HepG2 (cell line): Measurements from ENCODE around the gene ZNF30. TPM values are rescaled to one million over a fixed set of nuclear protein-coding genes. Genes with fewer than 3 reads are reported as not detected.

Experiments
- ARNT2 ChIP-seq: sonication (generic); formaldehyde crosslinking; IDR thresholded peaks from 2 replicates; pipeline ENCODE4 v1.8.0; 2022; ENCODE audit warnings: mild to moderate bottlenecking, low read depth, missing genetic modification reagents, moderate library complexity
- ATF6 ChIP-seq: sonication (generic); formaldehyde crosslinking; conservative IDR thresholded peaks from 2 replicates; pipeline ENCODE4 v1.4.0; 2020; ENCODE audit warnings: missing genetic modification reagents
- GMEB2 ChIP-seq: IDR thresholded peaks from 2 replicates; pipeline ENCODE4 v1.6.1; 2016; ENCODE audit warnings: missing biosample characterization, missing genetic modification reagents, low read depth
- IKZF4 ChIP-seq: sonication (generic); formaldehyde crosslinking; IDR thresholded peaks from 2 replicates; pipeline ENCODE4 v1.5.1; 2020; ENCODE audit warnings: borderline replicate concordance, mild to moderate bottlenecking, low read depth, missing genetic modification reagents; ENCODE audit errors: not compliant biosample characterization
- ISX ChIP-seq: sonication (generic); formaldehyde crosslinking; conservative IDR thresholded peaks from 2 replicates; pipeline ENCODE4 v1.5.0; 2020; ENCODE audit warnings: missing genetic modification reagents
- LRRFIP1 ChIP-seq: sonication (generic); formaldehyde crosslinking; conservative IDR thresholded peaks from 2 replicates; pipeline ENCODE4 v1.4.0; 2020; ENCODE audit warnings: missing genetic modification reagents
- MXD1 ChIP-seq: sonication (generic); formaldehyde crosslinking; IDR thresholded peaks from 2 replicates; pipeline ENCODE4 v1.4.0; 2020; ENCODE audit warnings: mild to moderate bottlenecking, missing genetic modification reagents
- NCOA2 ChIP-seq: sonication (generic); formaldehyde crosslinking; IDR thresholded peaks from 2 replicates; pipeline ENCODE4 v1.8.0; 2022; ENCODE audit warnings: inconsistent platforms
- NFE2L1 ChIP-seq: sonication (generic); formaldehyde crosslinking; IDR thresholded peaks from 2 replicates; pipeline ENCODE4 v1.4.0; 2020; ENCODE audit warnings: missing genetic modification reagents, mild to moderate bottlenecking, borderline replicate concordance
- ONECUT2 ChIP-seq: sonication (generic); formaldehyde crosslinking; IDR thresholded peaks from 2 replicates; pipeline ENCODE4 v1.4.0; 2020; ENCODE audit warnings: missing genetic modification reagents
- PCBP2 ChIP-seq: fragments of 200-400 bp; formaldehyde crosslinking; optimal IDR thresholded peaks from 2 replicates; pipeline ENCODE3; 2018; ENCODE audit warnings: low read length, low read depth; ENCODE audit not compliant: poor library complexity, severe bottlenecking
- PHF8 ChIP-seq: sonication (generic); formaldehyde crosslinking; IDR thresholded peaks from 2 replicates; pipeline ENCODE4 v1.5.0; 2020; ENCODE audit warnings: missing genetic modification reagents
- RAD21 ChIP-seq: fragments of 450-650 bp; formaldehyde crosslinking; IDR thresholded peaks from 2 replicates; pipeline ENCODE4 v1.5.0; 2020; ENCODE audit warnings: mild to moderate bottlenecking
- REPIN1 ChIP-seq: sonication (generic); formaldehyde crosslinking; IDR thresholded peaks from 2 replicates; pipeline ENCODE4 v1.8.0; 2022; ENCODE audit warnings: missing genetic modification reagents, low read depth, mild to moderate bottlenecking, borderline replicate concordance
- SMAD1 ChIP-seq: sonication (generic); formaldehyde crosslinking; IDR thresholded peaks from 2 replicates; pipeline ENCODE4 v1.4.0; 2020; ENCODE audit warnings: missing genetic modification reagents, low read depth, mild to moderate bottlenecking, borderline replicate concordance
- TBX3 ChIP-seq: fragments of 450-650 bp; IDR thresholded peaks from 2 replicates; pipeline ENCODE4 v1.6.1; 2017; ENCODE audit warnings: antibody characterized with exemption, mild to moderate bottlenecking, inconsistent platforms, borderline replicate concordance
- TCF7L2 ChIP-seq: IDR thresholded peaks from 2 replicates; pipeline ENCODE4 v1.6.1; 2011; ENCODE audit warnings: mild to moderate bottlenecking, low read depth, low read length, moderate library complexity
- ZBTB2 ChIP-seq: sonication (generic); formaldehyde crosslinking; IDR thresholded peaks from 2 replicates; pipeline ENCODE4 v1.8.0; 2022; ENCODE audit warnings: low read depth, missing genetic modification reagents
- ZMYM2 ChIP-seq: sonication (generic); formaldehyde crosslinking; IDR thresholded peaks from 2 replicates; pipeline ENCODE4 v1.8.0; 2022; ENCODE audit warnings: mild to moderate bottlenecking, missing genetic modification reagents
- ZNF260 ChIP-seq: sonication (generic); formaldehyde crosslinking; IDR thresholded peaks from 2 replicates; pipeline ENCODE4 v1.4.0; 2020; ENCODE audit warnings: missing genetic modification reagents, low read depth, mild to moderate bottlenecking, borderline replicate concordance
- ZNF614 ChIP-seq: IDR thresholded peaks from 2 replicates; pipeline ENCODE4 v1.6.1; 2018; ENCODE audit warnings: missing biosample characterization, missing genetic modification reagents, inconsistent platforms, borderline replicate concordance
- polyA plus RNA-seq, 8 experiments: library from polyadenylated mRNA; depleted of rRNA in 3 of 8; stranded (reverse) in 7 of 8; unstranded in 1 of 8; fragments of >200 nt; fragmentation: Illumina TruSeq in 4 of 8; extraction: Trizol in 4 of 8; gene quantifications; 2 replicates each; pipeline versions ENCODE4 v1.2.1 to v1.2.3, GENCODE V29; 2011 to 2016; ENCODE audit warnings: low read depth in 4 of 8, missing spikeins in 1 of 8, mixed read lengths in 1 of 8; ENCODE audit not compliant: insufficient read depth in 1 of 8
- total RNA-seq, 5 experiments: library from RNA; depleted of rRNA; stranded (reverse); fragments of >200 nt; fragmentation: Illumina TruSeq; extraction: Trizol; gene quantifications; 2 replicates each; pipeline ENCODE4 v1.2.3, GENCODE V29; 2016; ENCODE audit warnings: low read depth in 1 of 5

Gene ZNF30
- total and polyA plus RNA-seq, 2 of the 13 experiments (the other 11 are each of a cell fraction or from before 2014, with no cell fraction given), result 2.3 to 4.4 TPM

DNA sequence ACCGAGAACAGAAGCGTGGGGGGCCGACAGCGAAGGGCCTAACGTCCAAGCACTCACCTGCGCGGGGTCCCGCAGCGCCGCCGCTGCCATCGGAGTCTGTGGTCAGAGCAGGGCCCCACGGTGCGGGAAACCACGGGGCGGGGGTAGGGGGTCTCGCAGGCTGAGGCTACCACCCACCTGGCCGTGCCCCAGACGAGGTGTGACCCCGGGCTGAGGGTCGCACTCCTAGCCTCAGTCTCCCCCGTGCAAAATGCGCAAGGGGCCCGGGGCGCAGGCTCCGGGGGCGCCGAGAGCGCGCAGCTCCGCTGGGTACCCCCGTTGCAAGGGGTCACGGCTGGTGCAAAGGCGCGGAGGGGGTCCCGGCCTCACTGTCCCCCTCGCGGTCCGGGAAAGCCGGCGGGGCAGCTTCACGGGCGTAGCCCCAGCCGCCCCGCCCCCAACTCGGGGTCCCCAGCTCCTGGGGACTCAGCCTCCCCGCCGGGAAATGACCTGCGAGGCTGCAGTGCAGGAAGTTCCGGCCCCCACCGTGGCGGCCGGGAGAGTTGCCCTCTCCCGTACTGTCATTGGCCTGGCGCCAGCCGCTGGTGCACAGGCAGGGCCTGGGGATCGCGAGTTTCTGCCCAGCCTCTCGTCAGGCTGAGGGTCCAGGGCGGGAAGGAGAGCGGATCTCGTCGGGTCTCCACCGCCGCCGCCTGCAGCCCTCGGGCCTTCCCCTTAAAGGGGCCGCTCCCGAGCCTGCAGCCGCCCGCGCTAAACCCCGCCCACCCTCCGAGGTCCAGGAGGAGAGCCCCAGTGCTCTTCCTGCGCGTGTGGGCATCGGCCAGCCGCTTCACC, 37.1 kb downstream of the ZNF30 start, which contains the start of gene ZNF792 (continued):
- 0 out of 2 replicates have a peak, but pooled peaks have one; percentile 33 for TF ChIP-seq ISX (CRISPR knock-in tag)
- TF ChIP-seq TCF7L2, result no peak
- no peak for TF ChIP-seq LRRFIP1
- no peak for TF ChIP-seq ZBTB2 (CRISPR knock-in tag)
- TF ChIP-seq ONECUT2 (CRISPR knock-in tag), result no peak
- no peak for TF ChIP-seq ZNF614 (CRISPR knock-in tag)
- peak; percentile 73 for TF ChIP-seq PHF8 (CRISPR knock-in tag)
- TF ChIP-seq MXD1 (CRISPR knock-in tag), result peak; percentile 38; the same call in 1 of the 2 replicates
- TF ChIP-seq ARNT2 (CRISPR knock-in tag), result no peak
- no peak for TF ChIP-seq TBX3
- no peak for TF ChIP-seq PCBP2
- no peak for TF ChIP-seq IKZF4 (CRISPR knock-in tag)
- TF ChIP-seq ZNF260, result no peak
- no peak for TF ChIP-seq RAD21
- TF ChIP-seq ATF6 (CRISPR knock-in tag), result no peak
- TF ChIP-seq GMEB2 (CRISPR knock-in tag), result no peak
- TF ChIP-seq REPIN1 (CRISPR knock-in tag), result no peak
- TF ChIP-seq NFE2L1 (CRISPR knock-in tag), result no peak
- no peak for TF ChIP-seq ZMYM2 (CRISPR knock-in tag)
- no peak for TF ChIP-seq NCOA2 (CRISPR knock-in tag)
- TF ChIP-seq SMAD1 (CRISPR knock-in tag), result no peak
